Bone marrow (tissue), 2 donors: ENCODE results near the gene VWA5B1.

ENCODE experiments used
- DNase-seq, 2 donors: peaks; one replicate each; lab custom pipeline; 2025; lab: John Stamatoyannopoulos, UW

VWA5B1 gene

GRCh38 chr1:20386323-20387081 lies 95.8 kb downstream of the VWA5B1 start:
- no peak for DNase-seq

DNA sequence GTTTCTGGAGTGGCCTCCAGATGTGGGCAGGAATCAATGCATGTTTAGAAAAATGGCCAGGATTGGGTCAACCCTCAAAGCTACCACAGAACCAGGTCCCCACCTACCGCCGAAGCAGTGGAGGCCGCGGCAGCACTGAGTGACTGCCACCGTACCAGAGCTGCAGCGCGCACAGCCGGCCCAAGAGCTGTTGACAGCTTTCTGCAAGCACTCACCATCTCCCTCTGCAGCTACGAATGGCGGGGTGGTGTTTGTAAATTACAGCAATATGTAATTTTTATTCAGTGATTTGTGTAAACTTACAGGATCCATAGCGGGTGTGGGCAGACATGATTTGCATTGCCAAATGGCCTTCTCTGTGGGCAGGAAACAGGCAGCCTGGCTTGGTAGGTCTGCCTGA lies 98.9 kb downstream of the VWA5B1 start:
- no peak for DNase-seq

DNA sequence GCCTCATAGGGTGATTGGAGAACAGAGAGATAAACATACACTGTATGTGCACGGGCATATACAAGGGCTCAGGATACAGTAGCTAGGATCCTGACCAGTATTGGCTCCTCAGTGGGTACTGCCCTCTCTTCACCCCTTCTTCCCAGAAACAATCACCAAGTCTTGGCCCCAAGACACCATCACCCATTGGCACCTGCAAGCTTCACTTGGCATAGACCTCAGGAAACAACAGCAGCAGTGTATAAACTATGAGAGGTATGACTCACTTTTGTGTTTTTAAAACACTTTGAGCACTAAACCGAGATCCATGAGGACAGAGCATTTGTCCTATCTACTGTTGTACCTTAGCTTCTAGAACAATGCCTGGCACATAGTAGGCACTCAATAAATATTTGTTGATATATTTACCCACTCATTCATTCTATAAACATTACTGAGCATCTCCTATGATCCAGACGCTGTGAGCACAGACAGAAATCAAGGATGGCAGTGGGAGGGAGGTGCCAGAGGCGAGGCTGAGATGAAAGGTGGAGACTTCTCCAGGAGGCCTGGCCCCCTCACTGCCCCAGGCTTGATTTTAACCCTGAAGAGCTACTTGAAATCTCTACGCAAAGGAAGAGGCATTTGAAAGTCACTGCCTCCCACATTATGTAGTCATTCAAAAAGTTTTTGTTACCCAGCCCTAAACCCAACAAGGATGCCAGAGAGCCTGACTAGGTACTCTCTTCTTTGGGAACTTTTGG lies 100.1 kb downstream of the VWA5B1 start:
- DNase-seq: no peak

DNA sequence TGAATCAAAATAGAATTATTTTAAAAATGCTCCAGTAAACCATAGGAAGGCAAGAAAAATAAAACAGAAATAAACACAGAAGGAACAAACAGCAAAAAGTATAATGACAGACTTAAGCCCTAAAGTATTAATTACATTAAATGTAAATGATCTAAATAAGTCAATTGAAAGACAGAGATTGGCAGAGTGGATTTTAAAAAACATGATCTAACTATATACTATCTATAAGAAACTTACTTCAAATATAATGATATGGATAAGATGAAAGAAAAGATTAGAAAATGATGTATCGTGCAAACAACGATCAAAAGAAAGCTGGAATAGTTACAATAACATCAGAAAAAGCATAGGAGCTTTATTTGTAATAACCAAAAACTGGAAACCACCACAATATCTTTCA lies 104.6 kb downstream of the VWA5B1 start:
- no peak for DNase-seq

GRCh38 chr1:20398744-20399143 lies 108.1 kb downstream of the VWA5B1 start:
- DNase-seq: no peak

- no peak for DNase-seq
Observed at GRCh38 chr1:20399196-20399595, 108.5 kb downstream of the VWA5B1 start.

DNA sequence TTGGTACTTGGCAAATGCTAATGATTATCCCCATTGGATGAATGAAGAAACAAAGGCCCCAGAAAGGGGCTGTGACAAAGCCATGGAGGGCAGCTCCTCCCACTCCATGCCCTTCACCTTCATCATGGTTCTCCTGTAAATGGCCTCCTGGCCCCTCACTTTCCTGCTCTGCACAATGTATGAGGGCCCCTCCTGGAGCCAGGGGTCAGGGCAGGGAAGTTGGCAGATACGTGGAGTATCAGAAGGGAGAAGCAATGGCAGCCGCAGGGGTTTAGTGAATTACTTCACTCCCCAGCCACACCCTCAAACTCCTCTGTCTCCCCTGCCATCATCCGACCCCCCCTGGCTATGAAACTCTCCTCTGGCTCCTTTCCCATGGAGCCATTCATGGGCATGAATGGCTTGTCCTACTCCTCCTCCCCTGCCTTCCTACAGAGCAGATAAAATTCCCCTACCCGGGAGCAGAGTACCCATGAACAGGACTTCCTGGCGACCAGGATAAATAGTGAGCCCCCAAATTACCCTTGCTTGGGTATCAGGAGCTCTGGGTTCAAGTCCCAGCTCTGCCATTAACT lies 109.0 kb downstream of the VWA5B1 start:
- DNase-seq: no peak

- DNase-seq: no peak
Observed at GRCh38 chr1:20400341-20401177, 109.9 kb downstream of the VWA5B1 start.

- no peak for DNase-seq
Observed at GRCh38 chr1:20401405-20402010, 110.8 kb downstream of the VWA5B1 start.

GRCh38 chr1:20402585-20403422 lies 112.1 kb downstream of the VWA5B1 start:
- DNase-seq: no peak

- no peak for DNase-seq
Observed at GRCh38 chr1:20403423-20404145, 112.9 kb downstream of the VWA5B1 start.

- DNase-seq: no peak
Observed at GRCh38 chr1:20404466-20404865, 113.8 kb downstream of the VWA5B1 start.
